Measurements from ENCODE around the gene PSD. TPM values are rescaled to one million over a fixed set of nuclear protein-coding genes. Genes with fewer than 3 reads are reported as not detected.

Gene PSD
- polyA plus RNA-seq, 1 donor from 2014 or later = 2.8 TPM

- Mint-ChIP-seq H3K27ac (no peak overlapping the region), H3K4me3 (peak overlapping the region in 2 of 4 donors; percentile 80 to 97), H3K36me3 (peaks cover 2% of the 10 kb centered on the region), H3K9me3 (no peaks in the 10 kb centered on the region), H3K27me3 (no peaks in the 10 kb centered on the region), H3K4me1 (peaks cover 10 to 22% (median 12%) of the 10 kb centered on the region in 3 donors)
These were observed 34.2 kb upstream of the PSD start for GRCh38 chr10:102452672-102453340.

- H3K9me3 Mint-ChIP-seq = no peaks in the 10 kb centered on the region
These were observed 32.8 kb upstream of the PSD start, which contains the start of gene C10orf95 for GRCh38 chr10:102451105-102451969. Gene C10orf95 (minus strand): TSS chr10:102451543. CDS start chr10:102451093, 450 bp downstream.

GRCh38 chr10:102450374-102451104 is 32.0 kb upstream of the PSD start:
- Mint-ChIP-seq H3K36me3 (peaks cover 2% of the 10 kb centered on the region), H3K27ac (peak overlapping the region; percentile 95 to 99 (median 97)), H3K4me1 (peaks cover 8 to 18% (median 10%) of the 10 kb centered on the region in 3 donors), H3K27me3 (no peaks in the 10 kb centered on the region), H3K9me3 (no peaks in the 10 kb centered on the region), H3K4me3 (peak overlapping the region; percentile 95 to 99 (median 98))

More at GRCh38 chr10:102451105-102451969, 32.8 kb upstream of the PSD start, which contains the start of gene C10orf95:
- Mint-ChIP-seq H3K4me3 (peak within 1 kb of the TSS; percentile 92 to 99 (median 96)), H3K36me3 (peaks cover 2% of the 10 kb centered on the region), H3K27me3 (no peaks in the 10 kb centered on the region), H3K27ac (peak within 1 kb of the TSS; percentile 67 to 97 (median 95)), H3K4me1 (peaks cover 8 to 18% (median 10%) of the 10 kb centered on the region in 3 donors)

DNA sequence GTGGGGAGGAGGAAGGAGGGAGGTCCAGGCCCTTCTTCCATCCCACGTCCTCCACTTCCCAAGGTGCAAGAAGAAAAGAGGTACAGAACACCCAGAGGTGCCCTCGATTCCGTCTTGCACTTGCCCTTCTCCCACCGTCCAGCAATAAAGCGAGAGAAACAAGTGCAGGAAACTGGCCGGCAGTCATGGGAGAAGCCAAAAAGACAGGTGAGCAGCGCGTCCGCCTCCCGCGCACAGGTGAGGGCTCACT is 31.5 kb upstream of the PSD start:
- H3K36me3 Mint-ChIP-seq = peaks cover 2% of the 10 kb centered on the region
- peaks cover 8 to 18% (median 10%) of the 10 kb centered on the region in 3 donors for H3K4me1 Mint-ChIP-seq
- H3K27me3 Mint-ChIP-seq = no peaks in the 10 kb centered on the region

GRCh38 chr10:102449321-102450123 is 30.9 kb upstream of the PSD start:
- Mint-ChIP-seq H3K36me3 (peaks cover 2% of the 10 kb centered on the region), H3K4me1 (peaks cover 8 to 18% (median 10%) of the 10 kb centered on the region in 3 donors), H3K4me3 (peak overlapping the region; percentile 95 to 99 (median 98)), H3K27me3 (no peaks in the 10 kb centered on the region), H3K9me3 (no peaks in the 10 kb centered on the region), H3K27ac (peak overlapping the region; percentile 95 to 99 (median 97))

More for the DNA sequence above, 31.5 kb upstream of the PSD start:
- no peaks in the 10 kb centered on the region for H3K9me3 Mint-ChIP-seq
- peak overlapping the region; percentile 95 to 99 (median 98) for H3K4me3 Mint-ChIP-seq
- peak overlapping the region; percentile 95 to 99 (median 97) for H3K27ac Mint-ChIP-seq

DNA sequence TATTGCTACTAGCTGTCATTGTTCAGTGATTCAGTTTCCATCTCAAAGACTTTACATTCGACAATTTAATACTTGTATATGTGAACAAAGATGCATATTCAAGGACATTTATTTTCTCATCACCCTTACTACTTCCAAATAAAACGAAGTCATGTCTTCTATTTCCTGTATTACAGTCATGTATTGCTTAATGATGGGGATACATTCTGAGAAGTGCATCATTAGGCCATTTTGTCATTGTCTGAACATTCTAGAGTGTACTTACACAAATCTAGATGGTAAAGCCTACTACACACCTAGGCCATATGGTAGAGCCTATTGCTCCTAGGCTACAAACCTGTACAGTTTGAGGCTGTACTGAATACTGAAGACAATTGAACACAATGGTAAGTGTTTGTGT is 26.3 kb upstream of the PSD start:
- no peaks in the 10 kb centered on the region for H3K36me3 Mint-ChIP-seq
- peaks cover 4 to 8% (median 6%) of the 10 kb centered on the region in 3 donors for H3K4me1 Mint-ChIP-seq
- no peaks in the 10 kb centered on the region for H3K9me3 Mint-ChIP-seq
- H3K27ac Mint-ChIP-seq = no peak overlapping the region
- H3K4me3 Mint-ChIP-seq = no peak overlapping the region
- H3K27me3 Mint-ChIP-seq = no peaks in the 10 kb centered on the region

DNA sequence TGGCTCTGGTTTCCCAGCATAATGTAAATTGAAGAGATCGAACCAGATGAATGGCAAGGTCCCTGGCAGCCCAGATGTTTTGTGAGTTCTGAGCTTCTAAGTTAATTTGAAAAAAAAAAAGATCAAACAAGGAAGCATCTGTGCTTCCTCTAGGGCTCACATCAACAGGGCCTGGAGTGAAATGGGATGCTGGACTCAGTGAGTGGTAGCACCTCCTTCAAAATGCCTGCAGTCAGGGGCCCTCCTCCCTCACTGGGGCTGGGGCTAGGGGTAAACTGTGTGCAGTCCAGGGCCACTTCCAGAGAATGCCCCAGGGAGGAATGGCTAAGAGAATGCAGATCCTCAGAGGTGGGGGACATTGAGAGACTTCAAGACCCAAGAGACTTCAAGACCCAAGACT is 19.8 kb upstream of the PSD start:
- Mint-ChIP-seq H3K27ac (no peak overlapping the region), H3K27me3 (peaks cover 2% of the 10 kb centered on the region), H3K9me3 (no peaks in the 10 kb centered on the region), H3K36me3 (no peaks in the 10 kb centered on the region), H3K4me3 (no peak overlapping the region), H3K4me1 (peaks cover 0 to 9% (median 6%) of the 10 kb centered on the region in 3 donors)

- no peaks in the 10 kb centered on the region for H3K9me3 Mint-ChIP-seq
- H3K4me3 Mint-ChIP-seq = peak overlapping the region in 1 of 4 donors; percentile 2
- H3K27me3 Mint-ChIP-seq = peaks cover 2% of the 10 kb centered on the region
- no peaks in the 10 kb centered on the region for H3K36me3 Mint-ChIP-seq
- H3K4me1 Mint-ChIP-seq = peaks cover 3 to 11% (median 10%) of the 10 kb centered on the region in 3 donors
- H3K27ac Mint-ChIP-seq = no peak overlapping the region
These were observed 18.9 kb upstream of the PSD start for GRCh38 chr10:102437515-102437914.

DNA sequence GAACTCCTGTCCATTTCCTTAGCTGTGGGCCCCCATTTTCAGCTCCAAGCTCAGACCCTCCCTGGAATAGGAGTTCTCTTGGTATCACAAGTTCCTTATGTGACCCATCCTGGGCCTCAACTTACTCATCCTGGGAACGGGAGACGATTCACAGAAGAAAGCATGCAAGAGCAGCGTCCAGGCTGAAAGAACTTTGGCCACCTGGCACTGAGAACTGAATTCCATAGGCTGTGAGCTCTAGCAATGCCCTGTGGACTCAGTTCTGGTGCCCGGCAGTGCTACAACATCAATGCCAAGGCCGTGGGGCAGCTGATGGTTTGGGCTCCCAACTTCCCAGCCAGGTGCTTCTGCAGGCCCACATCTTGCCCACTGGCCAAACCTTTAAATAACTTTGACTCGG is 17.7 kb upstream of the PSD start:
- no peaks in the 10 kb centered on the region for H3K9me3 Mint-ChIP-seq
- no peaks in the 10 kb centered on the region for H3K36me3 Mint-ChIP-seq
- H3K4me3 Mint-ChIP-seq = peak overlapping the region in 3 of 4 donors; percentile 4 to 88 (median 44)
- H3K4me1 Mint-ChIP-seq = peaks cover 6 to 18% (median 14%) of the 10 kb centered on the region in 3 donors
- H3K27me3 Mint-ChIP-seq = peaks cover 2% of the 10 kb centered on the region
- H3K27ac Mint-ChIP-seq = no peak overlapping the region

DNA sequence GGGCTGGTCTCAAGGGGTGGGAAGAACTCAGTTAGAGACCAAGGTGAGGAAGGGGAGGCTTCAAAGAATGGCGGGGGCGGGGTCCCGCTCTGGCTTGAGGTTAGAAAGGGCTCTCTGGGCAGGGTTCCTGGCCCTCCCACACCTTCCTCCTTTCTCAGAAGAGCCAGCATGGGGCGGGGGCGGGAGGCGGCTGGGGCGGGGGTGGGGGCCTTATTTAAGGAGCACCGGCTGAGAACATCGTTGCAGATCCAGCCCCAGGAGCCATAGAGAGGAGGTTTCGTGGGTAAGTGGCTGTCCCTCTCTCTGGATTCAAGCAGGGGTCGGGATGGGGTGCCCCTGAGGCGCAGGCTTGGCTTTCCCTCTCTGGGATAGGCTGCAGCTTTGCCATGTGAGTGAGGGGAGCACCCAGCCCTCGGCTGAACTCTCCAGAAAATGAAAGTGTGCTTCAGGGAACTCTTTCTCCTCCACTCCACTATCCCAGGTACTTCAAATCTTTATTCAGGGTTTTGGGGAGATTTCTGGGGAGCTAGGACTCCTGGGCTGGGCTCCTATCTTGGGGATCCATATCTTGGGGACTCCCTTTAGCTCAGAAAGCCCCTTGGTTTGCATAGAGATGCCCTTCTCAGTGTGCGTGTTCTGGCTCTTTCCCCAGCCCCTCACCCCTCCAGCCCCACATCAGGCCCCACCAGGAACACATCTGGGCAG is 17.1 kb upstream of the PSD start:
- peaks cover 6 to 18% (median 14%) of the 10 kb centered on the region in 3 donors for H3K4me1 Mint-ChIP-seq
- peak overlapping the region; percentile 25 to 90 (median 55) for H3K4me3 Mint-ChIP-seq
- peaks cover 2% of the 10 kb centered on the region for H3K27me3 Mint-ChIP-seq

GRCh38 chr10:102435133-102435497 is 16.5 kb upstream of the PSD start:
- H3K9me3 Mint-ChIP-seq = no peaks in the 10 kb centered on the region
- H3K4me3 Mint-ChIP-seq = peak overlapping the region; percentile 25 to 90 (median 55)
- peak overlapping the region in 2 of 3 donors; percentile 29 to 54 for H3K27ac Mint-ChIP-seq
- peaks cover 6 to 18% (median 14%) of the 10 kb centered on the region in 3 donors for H3K4me1 Mint-ChIP-seq
- H3K36me3 Mint-ChIP-seq = no peaks in the 10 kb centered on the region
- H3K27me3 Mint-ChIP-seq = peaks cover 2% of the 10 kb centered on the region

More for the DNA sequence above, 17.1 kb upstream of the PSD start:
- no peaks in the 10 kb centered on the region for H3K9me3 Mint-ChIP-seq
- no peak overlapping the region for H3K27ac Mint-ChIP-seq
- H3K36me3 Mint-ChIP-seq = no peaks in the 10 kb centered on the region

DNA sequence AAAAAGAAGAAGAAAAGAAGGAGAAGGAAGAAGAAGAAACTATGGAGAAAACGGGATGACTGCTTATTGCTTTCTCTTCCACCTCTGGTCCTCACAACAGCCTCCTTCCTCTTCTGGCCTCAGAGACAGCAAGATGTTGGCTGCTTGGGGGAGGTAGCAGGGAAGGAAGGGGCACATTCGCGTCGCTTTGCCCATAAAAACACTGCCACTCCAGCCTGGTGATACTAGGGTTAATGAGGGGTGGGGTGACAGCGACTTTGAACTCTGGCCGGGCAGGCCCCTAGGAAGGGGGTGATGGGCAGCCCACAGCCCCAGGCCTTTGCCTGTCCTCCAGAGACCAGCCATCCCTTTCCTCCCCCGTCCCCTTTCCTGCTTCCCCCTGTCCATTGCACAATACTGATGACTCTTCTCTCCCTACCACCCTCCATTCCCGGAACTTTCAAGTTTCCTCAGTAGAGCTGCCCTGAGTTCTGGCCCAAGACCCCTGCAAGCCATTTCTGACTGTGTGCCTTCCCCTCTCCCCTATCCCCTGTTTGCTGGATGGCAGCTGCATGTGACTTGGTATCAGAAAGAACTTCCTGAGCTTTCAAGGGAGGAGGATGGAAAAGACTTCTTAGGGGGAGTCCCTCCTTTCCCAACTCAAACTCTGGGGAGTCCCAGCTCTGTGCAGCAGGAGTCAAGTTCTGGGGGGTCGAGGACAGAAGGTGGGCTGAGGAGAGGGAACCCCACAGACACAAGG is 16.0 kb upstream of the PSD start:
- H3K36me3 Mint-ChIP-seq = no peaks in the 10 kb centered on the region
- H3K9me3 Mint-ChIP-seq = no peaks in the 10 kb centered on the region
- H3K27me3 Mint-ChIP-seq = peaks cover 2% of the 10 kb centered on the region
- peaks cover 6 to 18% (median 14%) of the 10 kb centered on the region in 3 donors for H3K4me1 Mint-ChIP-seq
- H3K4me3 Mint-ChIP-seq = peak overlapping the region in 1 of 4 donors; percentile 40
- H3K27ac Mint-ChIP-seq = peak overlapping the region in 2 of 3 donors; percentile 29 to 54

- peaks cover 2% of the 10 kb centered on the region for H3K27me3 Mint-ChIP-seq
- peak overlapping the region in 2 of 3 donors; percentile 35 to 86 for H3K27ac Mint-ChIP-seq
- peak overlapping the region; percentile 65 to 98 (median 94) for H3K4me3 Mint-ChIP-seq
- H3K4me1 Mint-ChIP-seq = peaks cover 6 to 18% (median 14%) of the 10 kb centered on the region in 3 donors
- no peaks in the 10 kb centered on the region for H3K9me3 Mint-ChIP-seq
- H3K36me3 Mint-ChIP-seq = no peaks in the 10 kb centered on the region
These were observed 15.0 kb upstream of the PSD start for GRCh38 chr10:102433619-102434046.
